Uterus (tissue), 2 donors: ENCODE results near the gene PKD2L1.

Experiments used
- CTCF ChIP-seq, 4 experiments: fragments of 200-600 bp in 2 of 4; fragments of 450-650 bp in 2 of 4; sonication (generic) in 2 of 4; IDR thresholded peaks; one replicate each; pipeline ENCODE4 v1.5.1; 2016 to 2019; ENCODE audit warnings: antibody characterized with exemption in 4 of 4, mild to moderate bottlenecking in 2 of 4, moderate library complexity in 1 of 4
- POLR2A ChIP-seq, 2 donors: fragments of 450-650 bp; IDR thresholded peaks; one replicate each; pipeline ENCODE4 v1.6.1; 2016; ENCODE audit warnings: antibody characterized with exemption in 2 of 2, mild to moderate bottlenecking in 1 of 2, moderate library complexity in 1 of 2

GRCh38 chr10:100245484-100246220 lies 84.4 kb downstream of the PKD2L1 start:
- TF ChIP-seq CTCF (IDR thresholded peaks at IDR 0.05), result no peak
- no peak for TF ChIP-seq POLR2A (IDR thresholded peaks at IDR 0.05)
